NCI-H1694 (cell line): ENCODE results near the gene DYNLRB2.

Source experiments
- DNase-seq: peaks from one replicate; lab custom pipeline; 2025; lab: John Stamatoyannopoulos, UW

Gene DYNLRB2

DNA sequence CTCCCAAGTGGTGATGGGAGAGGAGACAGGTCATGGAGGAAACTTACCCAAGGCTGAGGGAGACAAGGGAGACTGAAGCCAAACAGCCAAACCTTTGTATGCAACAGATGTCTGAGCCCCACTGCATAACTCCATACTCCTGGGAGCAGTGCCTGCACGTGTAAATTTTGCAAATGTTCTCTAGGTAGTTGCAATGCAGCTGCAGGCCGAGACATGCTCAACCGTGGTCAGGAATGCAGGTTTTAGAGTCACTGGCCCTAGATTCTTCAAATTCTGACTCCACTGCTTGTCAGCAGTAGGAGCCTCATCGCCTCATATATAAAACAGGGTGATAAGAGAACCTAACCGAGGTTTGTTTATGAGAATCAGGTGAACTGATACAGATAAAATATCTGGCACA, 11.5 kb downstream of the DYNLRB2 start:
- DNase-seq, result no peak

GRCh38 chr16:80554033-80554432, 13.2 kb downstream of the DYNLRB2 start:
- DNase-seq, result no peak

DNA sequence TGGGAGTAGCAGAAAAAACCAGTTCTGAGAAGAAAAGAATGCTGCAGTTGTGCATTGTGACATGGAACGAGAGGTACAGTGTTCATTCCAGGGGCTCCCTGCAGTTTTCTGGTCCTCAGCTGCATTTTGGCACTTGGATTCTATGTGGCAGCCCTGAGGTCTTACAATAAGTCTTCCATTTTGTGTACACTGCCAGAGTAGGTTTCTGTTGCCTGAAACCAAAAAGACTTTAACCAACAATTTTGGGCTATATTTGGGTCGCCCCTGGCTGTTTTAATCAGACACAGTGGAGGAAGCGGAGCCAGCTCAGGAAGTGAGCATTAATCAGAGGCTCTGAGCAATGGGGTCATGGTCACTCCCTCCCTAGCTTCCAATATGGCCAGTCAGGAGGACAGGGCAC, 15.7 kb downstream of the DYNLRB2 start:
- no peak for DNase-seq

DNA sequence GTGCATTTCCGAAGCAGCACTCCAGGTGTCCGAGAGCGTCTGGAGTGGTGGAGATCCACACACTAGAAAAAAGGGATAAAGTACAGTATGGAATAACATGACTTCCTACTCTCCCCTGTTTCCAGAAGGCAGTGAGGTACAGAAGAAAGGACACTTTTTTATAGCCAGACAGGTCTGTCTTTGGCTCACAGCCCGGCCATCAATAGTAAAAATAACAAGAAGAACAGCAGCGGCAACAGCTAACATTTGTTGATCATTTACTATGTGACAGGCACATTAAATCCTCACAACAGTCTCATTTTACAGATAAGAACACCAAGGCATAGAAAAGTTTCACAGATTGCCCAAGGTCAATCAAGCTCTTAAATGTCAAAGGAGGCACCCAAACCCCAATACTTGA, 16.2 kb downstream of the DYNLRB2 start:
- no peak for DNase-seq

DNA sequence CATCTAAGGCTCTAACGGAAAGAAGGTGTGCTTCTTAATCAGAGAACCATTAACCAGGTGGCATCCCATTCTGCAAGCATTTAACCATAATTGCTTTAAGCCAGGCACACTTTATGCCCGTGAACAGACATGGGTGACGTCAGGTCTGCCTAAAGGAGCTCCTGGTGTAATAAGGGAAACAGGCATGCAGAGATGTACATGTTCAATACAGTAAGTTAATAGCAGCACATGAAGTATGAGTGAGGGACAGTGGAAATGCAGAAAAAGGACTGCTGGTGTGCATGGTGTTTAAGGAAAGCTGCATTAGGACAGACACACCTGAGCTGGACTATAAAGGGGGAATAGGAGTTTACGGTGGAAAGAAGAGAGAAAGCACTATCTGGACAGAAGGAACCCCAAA, 18.6 kb downstream of the DYNLRB2 start:
- no peak for DNase-seq

DNA sequence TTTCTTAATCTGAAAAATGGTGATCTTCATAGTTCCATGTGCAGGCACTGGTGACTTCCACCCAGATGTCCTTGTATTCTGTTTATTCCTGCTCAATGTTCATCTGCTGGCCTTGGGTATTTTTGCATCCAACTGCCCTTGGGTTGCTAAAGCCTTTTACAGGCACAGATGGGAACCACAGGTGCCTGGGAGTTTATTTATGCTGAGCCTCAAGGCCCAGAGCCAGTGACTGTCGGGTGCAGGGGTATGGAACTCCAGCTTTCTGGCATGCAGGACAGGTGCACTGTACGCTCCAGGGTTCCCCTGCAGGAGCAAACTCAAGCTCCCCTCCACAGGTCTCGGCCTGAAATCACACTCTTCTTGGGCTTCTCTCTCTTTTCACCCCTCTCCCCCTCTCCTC, 22.3 kb downstream of the DYNLRB2 start:
- no peak for DNase-seq

DNA sequence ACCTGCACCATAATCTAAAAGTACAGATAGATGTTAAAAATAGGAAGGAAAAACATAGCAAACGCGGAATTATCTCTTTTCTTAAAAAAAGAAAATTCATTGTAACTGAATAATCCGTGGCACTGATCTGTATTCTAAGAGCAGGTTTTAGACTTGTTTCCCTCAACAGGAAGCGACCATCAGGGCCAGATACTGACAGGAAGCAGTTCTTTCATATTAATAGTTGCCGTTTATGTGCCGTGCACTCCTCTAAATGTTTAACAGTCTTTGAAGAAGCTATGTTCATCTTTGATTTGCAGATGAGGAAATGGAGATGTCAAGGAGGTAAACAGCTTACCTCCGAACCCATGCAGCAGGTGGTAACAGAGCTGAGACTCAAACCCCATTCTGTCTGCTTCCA, 23.6 kb downstream of the DYNLRB2 start:
- no peak for DNase-seq

GRCh38 chr16:80569440-80570105, 28.8 kb downstream of the DYNLRB2 start:
- DNase-seq, result no peak

- DNase-seq, result no peak
Measured at GRCh38 chr16:80570106-80570478, 29.3 kb downstream of the DYNLRB2 start.

DNA sequence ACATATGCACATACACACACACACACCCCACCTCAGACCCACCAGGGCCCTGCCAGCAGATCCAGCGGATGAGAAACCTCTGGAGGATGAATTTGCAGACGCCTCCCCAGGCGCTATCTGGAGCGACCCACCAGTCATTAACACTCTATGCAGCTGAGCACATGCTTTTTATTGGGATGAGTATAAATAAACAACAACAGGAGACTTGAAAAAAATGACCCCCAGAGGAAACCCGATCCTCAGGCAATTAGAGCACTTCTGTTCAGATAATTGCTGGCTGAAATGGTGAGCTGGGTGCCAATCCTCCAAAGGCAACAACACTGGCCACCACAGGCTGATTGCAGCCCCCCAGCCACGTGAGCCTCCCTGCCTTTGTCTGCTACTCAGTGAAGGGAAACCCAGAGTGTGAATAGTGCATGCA, 32.9 kb downstream of the DYNLRB2 start:
- DNase-seq, result no peak

DNA sequence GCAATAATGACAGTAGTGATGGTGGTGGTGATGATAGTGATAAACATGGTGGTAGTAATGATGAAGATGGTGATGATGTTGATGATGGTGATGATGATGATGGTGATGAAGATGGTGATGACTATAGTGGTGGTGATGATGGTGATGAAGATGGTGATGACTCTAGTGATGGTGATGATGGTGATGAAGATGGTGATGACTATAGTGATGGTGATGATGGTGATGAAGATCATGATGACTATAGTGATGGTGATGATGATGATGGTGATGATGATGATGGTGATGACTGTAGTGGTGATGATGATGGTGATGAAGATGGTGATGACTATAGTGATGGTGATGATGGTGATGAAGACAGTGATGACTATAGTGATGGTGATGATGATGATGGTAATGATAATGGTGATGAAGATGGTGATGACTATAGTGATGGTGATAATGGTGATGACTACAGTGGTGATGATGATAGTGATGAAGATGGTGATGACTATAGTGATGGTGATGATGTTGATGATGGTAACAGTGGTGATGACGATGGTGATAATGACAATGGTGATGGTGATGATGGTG, 35.6 kb downstream of the DYNLRB2 start:
- no peak for DNase-seq

- DNase-seq, result no peak
Measured at GRCh38 chr16:80577485-80578280, 36.9 kb downstream of the DYNLRB2 start.

DNA sequence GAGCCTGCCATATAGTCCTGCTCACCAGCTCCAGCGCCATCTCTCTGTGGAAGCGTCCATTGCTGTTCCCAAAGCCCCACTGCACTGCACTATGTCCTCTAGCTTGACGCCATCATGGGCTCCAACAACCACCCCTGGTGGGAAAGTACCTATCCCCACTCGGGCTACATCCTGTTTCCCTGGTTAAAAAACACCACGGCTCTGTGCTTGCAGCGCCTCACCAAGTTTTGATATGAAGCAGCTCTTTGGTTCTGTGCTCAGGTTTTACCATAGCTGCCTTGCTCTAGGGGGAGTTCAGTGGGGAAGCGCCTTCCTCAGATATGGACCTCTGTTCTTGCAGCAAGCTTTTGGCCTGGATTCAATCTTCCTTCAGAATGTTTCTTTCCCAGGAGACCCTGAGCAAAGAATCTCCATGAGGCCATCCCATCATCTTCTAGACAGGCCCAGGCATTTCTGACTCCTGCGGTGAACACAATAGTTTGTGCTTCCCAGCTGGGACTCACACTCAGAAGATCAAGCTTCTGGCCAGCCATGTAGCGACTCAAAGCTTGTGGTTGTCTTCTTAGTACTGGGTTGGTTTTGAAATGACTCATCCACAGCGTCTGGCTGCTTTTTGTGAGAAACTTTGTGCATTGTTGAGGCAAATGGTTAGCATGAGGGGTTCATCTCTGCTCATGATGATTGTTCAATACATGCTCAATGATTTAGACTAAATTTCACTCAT, 39.5 kb downstream of the DYNLRB2 start:
- DNase-seq, result no peak

- DNase-seq, result no peak
Measured at GRCh38 chr16:80583466-80583865, 42.7 kb downstream of the DYNLRB2 start.

GRCh38 chr16:80585764-80586163, 45.0 kb downstream of the DYNLRB2 start:
- no peak for DNase-seq

DNA sequence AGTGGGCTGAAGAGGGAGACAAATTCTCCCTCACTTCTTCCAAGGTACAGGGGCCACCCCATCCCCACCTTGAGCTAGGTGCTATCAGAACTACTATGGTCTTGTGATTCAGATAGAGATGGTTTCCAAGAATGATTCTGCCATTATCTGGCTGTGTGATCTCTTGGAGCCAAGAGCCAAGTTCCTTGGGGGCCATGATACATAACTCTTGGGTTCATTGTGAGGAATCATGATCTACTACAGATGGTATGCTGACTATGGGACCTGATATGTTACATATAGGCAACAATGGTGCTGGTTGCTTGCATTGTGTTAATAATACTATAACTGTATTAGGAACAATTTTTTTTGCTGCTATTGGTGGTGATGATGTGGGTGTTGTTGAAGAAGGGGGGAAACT, 45.7 kb downstream of the DYNLRB2 start:
- DNase-seq, result no peak

DNA sequence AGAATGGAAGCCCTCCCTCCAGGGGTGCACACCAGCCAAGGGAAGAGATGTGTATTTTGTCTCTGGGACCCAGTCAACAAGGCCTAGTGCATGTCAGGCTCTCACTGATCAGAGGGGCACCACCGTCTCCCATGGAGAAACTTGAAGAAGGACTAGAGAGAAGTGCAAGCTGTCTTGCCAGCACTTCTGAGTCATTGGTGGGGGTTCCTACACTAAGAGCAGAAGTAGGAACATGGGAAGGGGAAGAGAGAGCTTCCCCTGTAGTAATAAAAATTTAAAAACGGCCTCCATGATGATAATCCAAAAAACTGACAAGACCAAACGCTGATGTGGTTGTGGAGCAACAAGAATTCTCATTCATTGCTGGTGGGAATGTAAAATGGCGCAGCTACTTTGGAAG, 46.3 kb downstream of the DYNLRB2 start:
- no peak for DNase-seq

DNA sequence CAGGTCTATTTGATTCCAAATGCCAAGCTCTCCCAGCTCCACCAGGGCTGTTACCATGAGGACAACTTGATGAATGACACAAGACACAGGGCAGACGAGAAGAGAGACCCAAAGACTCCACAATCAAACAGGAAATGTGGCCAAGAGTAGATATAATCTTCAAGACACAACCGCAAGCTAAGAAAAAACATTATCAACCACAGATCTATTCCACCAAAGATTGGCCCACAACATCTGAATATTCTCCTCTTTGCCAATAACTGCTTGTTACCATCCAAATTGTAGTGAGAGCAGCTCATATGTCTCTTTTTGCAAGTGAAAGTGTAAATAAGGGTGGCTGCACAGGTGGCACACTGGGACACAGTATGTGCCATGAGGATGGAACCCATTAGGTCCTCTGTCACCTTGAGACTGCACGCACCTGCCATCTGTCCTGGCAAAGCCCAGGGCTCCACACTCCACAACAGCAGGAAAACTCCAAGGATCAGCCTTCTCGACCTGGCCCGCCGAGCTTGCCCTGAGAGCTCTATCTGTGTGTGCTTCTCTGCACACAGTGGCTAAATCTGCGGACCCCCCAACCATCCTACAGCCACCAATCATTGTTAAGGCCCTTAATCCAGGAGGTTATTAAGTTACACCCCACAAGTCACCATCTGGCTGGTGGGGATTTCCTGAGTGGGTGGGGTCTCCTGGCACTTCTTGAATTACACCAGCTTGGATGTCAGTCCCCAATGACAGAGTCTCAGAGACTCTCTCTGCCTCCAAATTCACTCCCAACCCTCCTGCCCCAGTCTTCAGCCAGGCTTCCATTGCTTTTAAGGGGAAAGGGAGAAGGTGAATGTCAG, 50.5 kb downstream of the DYNLRB2 start:
- no peak for DNase-seq

- DNase-seq, result no peak
Measured at GRCh38 chr16:80592273-80592672, 51.5 kb downstream of the DYNLRB2 start.

- no peak for DNase-seq
Measured at GRCh38 chr16:80594756-80595155, 54.0 kb downstream of the DYNLRB2 start.

DNA sequence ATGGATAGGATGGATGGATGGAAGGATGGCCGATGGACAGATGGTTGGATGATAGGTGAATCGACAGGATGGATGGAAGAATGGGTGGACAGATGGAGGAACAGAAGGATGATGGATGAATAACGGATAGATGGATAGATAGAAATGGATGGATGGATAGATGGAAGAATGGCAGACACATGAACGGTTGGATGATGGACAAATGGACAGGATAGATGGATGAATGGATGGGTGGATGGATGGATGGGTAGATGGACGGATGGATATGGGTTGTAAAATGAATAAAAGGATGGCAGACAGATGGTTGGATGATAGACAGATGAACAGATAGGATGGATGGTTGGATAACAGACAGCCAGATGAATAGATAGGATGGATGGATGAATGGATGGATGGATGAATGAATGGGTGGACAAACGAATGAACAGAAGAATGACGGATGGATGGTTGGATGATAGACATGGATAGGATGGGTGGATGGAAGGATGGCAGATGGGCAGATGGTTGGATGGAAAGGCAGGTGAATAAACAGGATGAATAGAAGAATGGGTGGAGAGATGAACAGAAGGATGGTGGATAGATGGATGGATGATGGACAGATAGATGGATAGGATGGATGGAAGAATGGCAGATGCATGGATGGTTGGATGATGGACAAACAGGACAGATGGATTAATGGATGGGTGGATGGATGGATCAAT, 55.9 kb downstream of the DYNLRB2 start:
- no peak for DNase-seq
